K562 (cell line): ENCODE measurements around the gene RNU6-7. TPM values are rescaled to one million over a fixed set of nuclear protein-coding genes. Genes with fewer than 3 reads are reported as not detected.

Source experiments
- CUX1 ChIP-seq: fragments of 200-800 bp; sonication (Bioruptor generic); IDR thresholded peaks from 2 replicates; pipeline ENCODE4 v1.6.1; 2016; ENCODE audit warnings: missing genetic modification characterization, missing compliant biosample characterization
- ELK1 ChIP-seq: sonication (generic); formaldehyde crosslinking; IDR thresholded peaks from 2 replicates; pipeline ENCODE4 v1.8.1; 2022; ENCODE audit warnings: missing genetic modification reagents
- FOSL1 ChIP-seq: fragments of 200-800 bp; sonication (Bioruptor generic); conservative IDR thresholded peaks from 2 replicates; pipeline ENCODE4 v1.6.1; 2016; ENCODE audit warnings: missing genetic modification characterization, missing compliant biosample characterization
- GTF3C2 ChIP-seq: IDR thresholded peaks from 3 replicates; pipeline ENCODE4 v1.6.1; 2011; ENCODE audit warnings: borderline replicate concordance, mild to moderate bottlenecking, moderate library complexity; ENCODE audit not compliant: insufficient read length; ENCODE audit errors: extremely low read depth
- HOMEZ ChIP-seq: fragments of 250-450 bp; sonication (Bioruptor Pico); IDR thresholded peaks from 2 replicates; pipeline ENCODE4 v1.4.0; 2020; ENCODE audit warnings: mild to moderate bottlenecking, moderate library complexity
- MCM2 ChIP-seq: fragments of 450-650 bp; IDR thresholded peaks from 2 replicates; pipeline ENCODE4 v1.6.1; 2017; ENCODE audit warnings: low read depth, mild to moderate bottlenecking
- SMC3 ChIP-seq: conservative IDR thresholded peaks from 2 replicates; pipeline ENCODE4 v1.6.1; 2011; ENCODE audit warnings: low read depth, low read length, improper control_type of control experiment; ENCODE audit not compliant: insufficient read depth
- TCF15 ChIP-seq: fragments of 250-450 bp; sonication (Bioruptor Pico); IDR thresholded peaks from 2 replicates; pipeline ENCODE4 v1.8.0; 2022; ENCODE audit warnings: moderate library complexity, mild to moderate bottlenecking, inconsistent platforms
- YY1 ChIP-seq, 3 experiments: IDR thresholded peaks; 2 replicates each; pipeline ENCODE4 v1.6.1; 2011; ENCODE audit warnings: low read length in 2 of 3, mild to moderate bottlenecking in 2 of 3, moderate library complexity in 2 of 3, borderline replicate concordance in 1 of 3, control low read depth in 1 of 3, low read depth in 1 of 3; ENCODE audit not compliant: insufficient read depth in 3 of 3, insufficient replicate concordance in 2 of 3, control insufficient read depth in 1 of 3, insufficient read length in 1 of 3; ENCODE audit errors: extremely low read depth in 1 of 3
- ZNF507 ChIP-seq: conservative IDR thresholded peaks from 2 replicates; pipeline ENCODE4 v1.6.1; 2017; ENCODE audit warnings: missing genetic modification characterization, missing compliant biosample characterization
- ZNF639 ChIP-seq, 2 experiments: fragments of 200-800 bp in 1 of 2; sonication (Bioruptor generic) in 1 of 2; sonication (generic) in 1 of 2; formaldehyde crosslinking in 1 of 2; IDR thresholded peaks in 1 of 2; conservative IDR thresholded peaks in 1 of 2; 2 replicates each; pipeline versions ENCODE4 v1.5.0 to v1.6.1; 2016 to 2020; ENCODE audit warnings: missing compliant biosample characterization in 1 of 2, missing genetic modification characterization in 1 of 2, missing genetic modification reagents in 1 of 2
- polyA plus RNA-seq, 8 experiments: library from polyadenylated mRNA; depleted of rRNA in 4 of 8; stranded (reverse) in 5 of 8; unstranded in 3 of 8; fragments of >200 nt; fragmentation: Nextera tagmentation in 2 of 8; fragmentation: Illumina TruSeq in 1 of 8; extraction: Ambion mirVana in 2 of 8; extraction: Trizol in 1 of 8; gene quantifications; 2 replicates each; pipeline versions ENCODE4 v1.2.1 to v1.2.3, GENCODE V29; 2011 to 2014; ENCODE audit warnings: inconsistent platforms in 1 of 8, missing spikeins in 1 of 8
- total RNA-seq, 7 experiments: library from RNA; depleted of rRNA in 6 of 7; stranded (reverse); fragments of >200 nt in 6 of 7; fragmentation: Illumina TruSeq in 2 of 7; extraction: Trizol in 2 of 7; gene quantifications; 2 replicates each; pipeline versions ENCODE4 v1.2.1 to v1.2.3, GENCODE V29; 2011 to 2021; ENCODE audit warnings: low replicate concordance in 1 of 7

RNU6-7 gene
- total and polyA plus RNA-seq, 9 of the 15 experiments (the other 6 are each of a cell fraction or from before 2014, with no cell fraction given), result not detected

- TF ChIP-seq CUX1 (CRISPR knock-in tag), result no peak
- no peak for TF ChIP-seq GTF3C2
- TF ChIP-seq ELK1, result no peak
- peak in 1 of 3 experiments; percentile 28 for TF ChIP-seq YY1 (IDR thresholded peaks at IDR 0.05; ENCODE audit: borderline replicate concordance in 1 of 3, control insufficient read depth in 1 of 3, extremely low read depth in 1 of 3, insufficient read depth in 3 of 3, insufficient read length in 1 of 3, insufficient replicate concordance in 2 of 3, low read depth in 1 of 3, low read length in 2 of 3)
- TF ChIP-seq MCM2, result no peak
- TF ChIP-seq HOMEZ, result no peak
- peak; percentile 88 for TF ChIP-seq FOSL1 (tag)
- no peak for TF ChIP-seq ZNF507 (tag)
- TF ChIP-seq ZNF639 (CRISPR knock-in tag; conservative IDR thresholded peaks at IDR 0.05 in 1 of 2, IDR thresholded peaks at IDR 0.05 in 1 of 2), result no peak
- no peak for TF ChIP-seq TCF15 (CRISPR knock-in tag)
- TF ChIP-seq SMC3, result 0 out of 2 replicates have a peak, but pooled peaks have one; percentile 21
These were observed 23.0 kb downstream of the RNU6-7 start (continued) for GRCh38 chr14:32224737-32225377.
